Measurements from ENCODE around the gene SNAPC5.

DNA sequence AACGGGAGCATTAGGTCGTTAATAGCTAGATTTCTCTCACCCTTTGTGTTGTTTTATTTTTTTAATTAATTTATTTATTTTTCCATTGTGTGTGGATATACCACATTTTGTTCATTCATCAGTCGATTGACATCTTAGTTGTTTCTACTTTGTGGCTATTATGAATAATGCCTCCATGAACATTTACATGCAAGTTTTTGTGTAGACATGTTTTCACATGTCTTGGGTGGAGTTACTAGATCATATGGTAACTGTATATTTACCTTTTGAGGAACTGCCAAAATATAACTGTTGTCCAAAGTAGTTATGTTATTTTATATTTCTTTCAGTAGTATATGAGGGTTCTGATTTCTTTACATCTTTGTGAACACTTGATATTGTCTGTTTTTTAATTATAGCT, 26.4 kb upstream of the SNAPC5 start:
- TF ChIP-seq CBX3 (IDR thresholded peaks at IDR 0.05; ENCODE audit: low read depth): no peak
- TF ChIP-seq CTCF (IDR thresholded peaks at IDR 0.05 in 2 of 3, conservative IDR thresholded peaks at IDR 0.05 in 1 of 3; ENCODE audit: borderline replicate concordance in 1 of 3, insufficient read depth in 1 of 3, low read depth in 2 of 3, low read length in 2 of 3): no peak
- TF ChIP-seq TCF7L2 (IDR thresholded peaks at IDR 0.05; ENCODE audit: borderline replicate concordance, extremely low read depth, insufficient read depth, insufficient read length): no peak
- TF ChIP-seq, protein P1, sequence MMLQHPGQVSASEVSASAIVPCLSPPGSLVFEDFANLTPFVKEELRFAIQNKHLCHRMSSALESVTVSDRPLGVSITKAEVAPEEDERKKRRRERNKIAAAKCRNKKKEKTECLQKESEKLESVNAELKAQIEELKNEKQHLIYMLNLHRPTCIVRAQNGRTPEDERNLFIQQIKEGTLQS (IDR thresholded peaks at IDR 0.05): no peak
- no peak for TF ChIP-seq ELF1 (IDR thresholded peaks at IDR 0.05; ENCODE audit: borderline replicate concordance, low read depth)
